Activated T-cell treated with anti-CD3 and anti-CD28 coated beads, Interleukin-2, amount 50 U/mL, for 24 hours (primary cell): Measurements from ENCODE around the gene APBB1.
A peak's percentile ranks its signal among the peaks of the same experiment; 100 is the strongest.
"Not testable (repeated sequence)": the region's sequence is repeated elsewhere in the genome, so short reads cannot be mapped to it uniquely, and the experiment has no call there.

Source experiments
- DNase-seq: peaks from one replicate; pipeline ENCODE4 v3.0.0-alpha.2; 2020
- H3K27ac Mint-ChIP-seq: 2 replicates; pipeline ENCODE4 v1.8.0; 2020; ENCODE audit warnings: mild to moderate bottlenecking, mixed read lengths
- H3K27me3 Mint-ChIP-seq: 2 replicates; pipeline ENCODE4 v1.8.0; 2020; ENCODE audit warnings: mixed read lengths
- H3K36me3 Mint-ChIP-seq: 2 replicates; pipeline ENCODE4 v1.8.0; 2020; ENCODE audit warnings: low read depth, mixed read lengths
- H3K4me1 Mint-ChIP-seq: 2 replicates; pipeline ENCODE4 v1.8.0; 2020; ENCODE audit warnings: low read depth, mixed read lengths
- H3K4me3 Mint-ChIP-seq: 2 replicates; pipeline ENCODE4 v1.8.0; 2020; ENCODE audit warnings: mild to moderate bottlenecking, moderate library complexity, mixed read lengths
- H3K9me3 Mint-ChIP-seq: 2 replicates; pipeline ENCODE4 v1.8.0; 2020; ENCODE audit warnings: mixed read lengths

APBB1 gene

DNA sequence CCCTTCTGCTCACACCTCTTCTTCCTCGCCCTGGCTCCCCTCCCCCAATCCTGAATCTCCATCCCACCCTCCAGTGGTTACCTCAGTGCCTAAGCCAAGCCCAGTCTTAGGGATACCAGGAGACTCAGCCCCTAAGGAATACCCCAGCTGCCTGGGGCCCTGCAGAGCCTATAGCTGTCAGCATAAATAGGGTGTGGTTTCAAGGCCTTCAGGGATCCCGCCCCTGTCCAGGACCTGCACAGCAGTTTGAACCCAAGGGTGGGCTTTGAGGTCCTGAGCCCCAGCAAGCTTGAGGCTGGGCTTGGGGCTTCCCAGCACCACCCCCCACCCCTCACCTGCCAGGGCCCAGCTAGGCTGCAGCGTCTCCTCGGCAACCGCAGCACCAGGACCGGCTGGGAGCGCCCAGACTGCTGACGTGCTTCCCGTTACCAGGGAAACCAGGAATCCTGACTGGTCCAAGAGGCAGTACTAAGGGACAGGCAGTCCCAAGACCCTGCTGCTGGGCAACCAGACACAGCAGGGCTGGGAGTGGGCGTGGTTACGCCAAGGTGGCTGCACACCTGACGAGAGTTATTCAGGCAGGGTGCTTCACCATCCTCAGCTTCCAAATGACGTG lies 13.7 kb downstream of the APBB1 start:
- Mint-ChIP-seq H3K4me1 (peaks cover 85% of the 10 kb centered on the region), H3K4me3 (no peak overlapping the region), H3K36me3 (peaks cover 36% of the 10 kb centered on the region), H3K9me3 (no peaks in the 10 kb centered on the region), H3K27me3 (no peaks in the 10 kb centered on the region), H3K27ac (peak overlapping the region; percentile 58)
- no peak for DNase-seq

DNA sequence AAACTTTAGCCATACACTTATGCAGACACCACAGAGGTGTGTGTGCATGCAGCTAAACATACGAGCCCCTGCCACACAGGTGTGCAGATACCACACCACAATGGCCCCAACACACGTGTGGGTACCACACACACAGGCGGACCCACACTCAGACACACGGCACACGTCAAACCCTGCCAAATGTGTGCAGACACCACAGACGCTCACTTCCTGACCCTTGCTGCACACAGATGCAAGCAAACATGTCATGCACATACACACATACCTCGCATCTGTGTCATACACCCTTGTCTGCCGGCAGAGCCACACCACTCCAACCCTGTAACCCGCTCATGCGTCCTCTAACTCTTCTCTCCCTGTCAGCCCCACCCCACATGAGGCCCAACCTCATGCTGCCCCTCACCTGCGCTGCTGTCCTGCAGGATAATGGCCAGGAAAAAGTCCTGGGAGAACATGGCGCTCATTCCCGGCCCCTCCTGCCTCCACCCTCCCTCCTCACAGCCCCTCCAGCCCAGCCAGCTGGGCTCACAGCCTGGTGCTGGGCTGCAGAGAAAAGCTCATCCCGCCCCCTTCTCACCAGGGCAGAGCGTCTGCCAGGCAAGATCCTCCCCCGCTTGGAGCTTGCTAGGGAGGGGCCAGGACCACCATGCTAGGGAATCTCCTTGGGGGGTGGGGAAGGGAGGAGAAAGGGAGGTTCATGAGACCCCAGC lies 14.4 kb downstream of the APBB1 start:
- Mint-ChIP-seq H3K4me3 (peak overlapping the region; percentile 26), H3K9me3 (no peaks in the 10 kb centered on the region), H3K36me3 (peaks cover 36% of the 10 kb centered on the region), H3K27ac (peak overlapping the region; percentile 66), H3K4me1 (peaks cover 85% of the 10 kb centered on the region), H3K27me3 (no peaks in the 10 kb centered on the region)
- no peak for DNase-seq

DNA sequence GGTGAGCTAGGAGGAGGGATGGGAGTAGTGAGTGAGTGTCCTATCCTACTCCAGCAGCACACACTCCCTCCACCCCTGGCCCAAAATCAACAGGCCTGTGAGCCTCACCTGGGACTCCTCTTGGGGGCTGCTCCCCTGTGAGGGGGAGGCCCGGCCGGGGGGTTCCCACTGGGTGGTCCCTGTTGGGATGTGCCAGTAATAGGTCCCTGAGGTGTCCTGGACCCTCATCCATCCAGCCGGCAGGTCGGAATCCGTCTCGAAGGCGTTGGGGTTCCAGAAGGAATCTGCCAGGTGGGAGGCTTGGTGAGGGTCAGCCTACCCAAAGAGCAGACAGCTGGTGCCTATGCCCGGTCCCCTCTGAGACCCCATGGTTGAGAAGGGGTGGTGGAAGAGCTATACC lies 15.4 kb downstream of the APBB1 start:
- no peaks in the 10 kb centered on the region for H3K27me3 Mint-ChIP-seq
- H3K4me3 Mint-ChIP-seq = no peak overlapping the region
- peaks cover 39% of the 10 kb centered on the region for H3K36me3 Mint-ChIP-seq
- DNase-seq = no peak
- peaks cover 86% of the 10 kb centered on the region for H3K4me1 Mint-ChIP-seq
- peak overlapping the region; percentile 96 for H3K27ac Mint-ChIP-seq
- no peaks in the 10 kb centered on the region for H3K9me3 Mint-ChIP-seq

DNA sequence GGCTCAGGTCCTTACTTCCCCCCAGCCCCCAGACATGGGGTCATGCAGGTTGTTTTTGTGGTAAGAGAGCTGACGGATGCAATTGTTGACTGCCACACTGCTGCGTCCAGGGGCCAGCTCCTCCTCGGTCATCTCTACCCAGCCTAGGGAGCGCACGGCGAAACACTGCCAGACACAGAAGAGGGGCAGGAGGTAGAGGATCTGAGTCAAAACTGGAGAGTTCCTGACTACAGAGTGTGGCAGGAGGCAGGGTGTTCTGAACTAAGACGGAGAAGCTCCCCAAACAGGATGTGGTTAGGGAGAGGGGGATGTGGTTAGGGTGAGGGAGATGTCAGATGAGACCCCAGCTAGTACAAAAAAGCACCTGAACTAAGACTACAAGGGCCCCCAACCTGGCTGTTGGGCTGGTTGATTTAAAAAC lies 16.3 kb downstream of the APBB1 start:
- H3K36me3 Mint-ChIP-seq = peaks cover 45% of the 10 kb centered on the region
- DNase-seq = no peak
- H3K9me3 Mint-ChIP-seq = no peaks in the 10 kb centered on the region
- no peaks in the 10 kb centered on the region for H3K27me3 Mint-ChIP-seq
- peak overlapping the region; percentile 78 for H3K4me3 Mint-ChIP-seq
- peaks cover 85% of the 10 kb centered on the region for H3K4me1 Mint-ChIP-seq
- H3K27ac Mint-ChIP-seq = peak overlapping the region; percentile 96

DNA sequence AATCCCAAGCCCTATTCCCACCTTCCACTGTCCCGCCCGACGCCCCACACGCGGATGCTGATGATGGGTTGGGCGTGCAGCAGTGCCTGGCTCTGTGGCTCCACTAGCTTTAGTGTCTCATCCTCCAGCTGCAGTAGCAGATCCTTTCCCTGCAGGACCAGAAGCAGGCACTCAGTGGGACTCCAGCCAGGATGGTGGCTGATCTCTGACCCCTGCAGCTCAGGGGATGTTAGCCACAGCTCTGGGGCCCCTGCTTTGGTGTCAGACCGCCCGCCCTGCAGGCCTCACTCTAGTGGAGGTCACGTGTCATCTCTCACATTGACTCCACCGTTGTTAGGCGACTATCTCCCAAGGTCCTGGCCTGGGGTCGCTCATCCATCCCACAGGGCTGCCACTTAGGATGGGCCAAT lies 16.8 kb downstream of the APBB1 start:
- peak overlapping the region; percentile 78 for H3K4me3 Mint-ChIP-seq
- H3K9me3 Mint-ChIP-seq = no peaks in the 10 kb centered on the region
- peaks cover 48% of the 10 kb centered on the region for H3K36me3 Mint-ChIP-seq
- H3K4me1 Mint-ChIP-seq = peaks cover 83% of the 10 kb centered on the region
- DNase-seq = no peak
- no peaks in the 10 kb centered on the region for H3K27me3 Mint-ChIP-seq
- H3K27ac Mint-ChIP-seq = peak overlapping the region; percentile 96

DNA sequence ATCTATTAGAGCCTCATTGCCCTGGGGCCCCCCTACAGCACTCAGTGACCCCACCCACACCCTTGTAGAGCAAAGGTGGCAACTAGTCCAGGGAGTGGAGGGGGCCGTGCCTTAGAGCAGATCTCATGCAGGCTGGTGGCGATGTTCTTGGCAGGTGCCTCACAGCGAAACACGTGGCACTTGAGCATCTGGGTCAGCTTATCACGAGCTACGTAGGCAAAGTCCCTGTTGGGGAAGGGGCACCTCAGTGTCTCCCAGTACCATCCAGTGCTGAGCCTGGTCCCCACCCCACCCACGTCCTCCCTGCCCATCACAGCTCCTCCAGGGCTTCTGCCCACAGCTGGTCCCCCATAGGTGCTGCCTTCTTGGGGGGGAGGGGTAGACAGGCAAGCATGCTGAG lies 17.4 kb downstream of the APBB1 start:
- DNase-seq = no peak
- peaks cover 83% of the 10 kb centered on the region for H3K4me1 Mint-ChIP-seq
- peaks cover 50% of the 10 kb centered on the region for H3K36me3 Mint-ChIP-seq
- peak overlapping the region; percentile 66 for H3K27ac Mint-ChIP-seq
- H3K9me3 Mint-ChIP-seq = no peaks in the 10 kb centered on the region
- no peaks in the 10 kb centered on the region for H3K27me3 Mint-ChIP-seq
- H3K4me3 Mint-ChIP-seq = no peak overlapping the region

DNA sequence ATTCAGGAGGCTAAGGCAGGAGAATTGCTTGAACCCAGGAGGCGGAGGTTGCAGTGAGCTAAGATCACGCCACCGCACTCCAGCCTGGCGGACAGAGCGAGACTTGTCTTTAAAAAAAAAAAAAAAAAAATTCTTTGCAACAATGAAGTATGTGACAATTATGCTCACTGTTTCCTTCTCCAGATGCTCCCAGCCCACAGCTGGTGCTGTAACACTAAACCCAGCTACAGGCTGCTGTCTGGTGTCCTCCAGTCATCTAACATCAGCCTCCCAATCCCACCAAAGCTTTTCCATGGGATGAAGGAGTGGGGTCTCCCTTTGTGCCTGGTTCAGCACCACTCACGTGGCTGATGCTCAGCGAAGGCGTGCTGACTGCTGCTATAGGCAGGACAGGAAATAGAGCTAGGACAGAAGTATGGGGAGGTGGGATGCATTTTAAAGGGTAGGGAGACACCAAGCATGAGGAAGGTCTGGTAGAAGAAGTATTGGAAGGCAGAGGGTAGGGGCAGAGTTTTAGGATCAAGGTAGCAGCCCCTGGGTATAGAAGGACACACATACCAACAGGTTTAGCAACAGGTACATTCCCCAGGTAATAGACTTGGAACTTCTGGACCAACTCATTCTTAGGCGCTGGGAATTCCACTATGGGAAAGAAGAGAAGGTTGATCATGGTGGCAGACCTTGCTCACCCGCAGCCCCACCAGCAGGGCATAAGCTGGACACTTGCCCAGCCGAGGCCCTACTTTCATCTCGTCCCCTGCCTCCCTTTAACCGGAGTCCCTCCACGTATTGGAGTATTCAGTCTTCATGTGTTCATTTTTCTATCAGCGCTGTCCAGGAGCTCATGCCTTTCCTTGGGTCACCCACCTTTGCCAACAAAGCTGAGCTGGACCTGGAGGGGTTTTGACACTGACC lies 18.2 kb downstream of the APBB1 start:
- H3K27ac Mint-ChIP-seq = peak overlapping the region; percentile 66
- DNase-seq = no peak
- H3K36me3 Mint-ChIP-seq = peaks cover 58% of the 10 kb centered on the region
- peaks cover 82% of the 10 kb centered on the region for H3K4me1 Mint-ChIP-seq
- no peaks in the 10 kb centered on the region for H3K27me3 Mint-ChIP-seq
- no peak overlapping the region for H3K4me3 Mint-ChIP-seq
- no peaks in the 10 kb centered on the region for H3K9me3 Mint-ChIP-seq

DNA sequence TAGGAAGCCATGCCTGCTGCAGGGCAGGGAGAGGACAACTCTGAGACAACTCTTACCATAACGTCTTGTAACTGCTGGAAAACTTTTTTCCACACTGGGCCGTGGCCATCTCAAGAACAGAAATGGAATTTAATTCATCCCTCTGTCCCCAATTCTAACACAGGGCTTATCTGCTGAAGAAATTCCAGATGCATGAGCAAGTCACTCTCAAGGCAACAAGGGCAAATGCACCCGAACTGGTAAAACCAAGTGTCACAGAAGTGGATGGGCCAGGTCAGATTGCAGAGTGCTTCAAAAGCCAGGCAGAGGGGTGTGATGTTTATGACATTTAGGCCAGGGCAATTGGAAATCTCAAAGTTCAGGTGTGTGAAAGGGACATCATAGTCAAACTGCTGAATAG lies 21.3 kb downstream of the APBB1 start:
- H3K27me3 Mint-ChIP-seq = no peaks in the 10 kb centered on the region
- no peaks in the 10 kb centered on the region for H3K9me3 Mint-ChIP-seq
- no peak overlapping the region for H3K27ac Mint-ChIP-seq
- H3K36me3 Mint-ChIP-seq = peaks cover 85% of the 10 kb centered on the region
- DNase-seq = no peak
- H3K4me3 Mint-ChIP-seq = no peak overlapping the region
- peaks cover 79% of the 10 kb centered on the region for H3K4me1 Mint-ChIP-seq

DNA sequence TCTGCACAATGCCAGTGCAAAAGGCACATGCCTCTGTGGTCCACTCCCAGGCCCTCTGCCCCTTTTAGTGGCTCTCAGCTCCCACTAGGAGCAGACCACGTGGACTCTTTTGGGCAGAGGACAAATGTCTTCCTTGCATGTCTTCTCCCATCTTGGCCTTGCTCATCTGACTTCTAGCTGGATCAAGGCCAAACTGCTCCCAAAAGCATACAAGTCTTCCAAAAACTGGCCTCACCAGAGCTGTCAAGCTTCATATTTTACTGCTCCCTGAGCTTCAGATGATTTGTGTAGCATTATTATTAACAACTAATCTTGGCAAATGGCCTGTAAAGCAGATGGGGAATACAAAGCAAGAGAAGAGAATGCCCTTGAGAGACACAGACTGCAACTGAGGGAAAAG lies 21.7 kb downstream of the APBB1 start:
- peak overlapping the region; percentile 38 for H3K27ac Mint-ChIP-seq
- peaks cover 76% of the 10 kb centered on the region for H3K4me1 Mint-ChIP-seq
- peaks cover 83% of the 10 kb centered on the region for H3K36me3 Mint-ChIP-seq
- H3K27me3 Mint-ChIP-seq = no peaks in the 10 kb centered on the region
- DNase-seq = no peak
- H3K4me3 Mint-ChIP-seq = no peak overlapping the region
- H3K9me3 Mint-ChIP-seq = no peaks in the 10 kb centered on the region

DNA sequence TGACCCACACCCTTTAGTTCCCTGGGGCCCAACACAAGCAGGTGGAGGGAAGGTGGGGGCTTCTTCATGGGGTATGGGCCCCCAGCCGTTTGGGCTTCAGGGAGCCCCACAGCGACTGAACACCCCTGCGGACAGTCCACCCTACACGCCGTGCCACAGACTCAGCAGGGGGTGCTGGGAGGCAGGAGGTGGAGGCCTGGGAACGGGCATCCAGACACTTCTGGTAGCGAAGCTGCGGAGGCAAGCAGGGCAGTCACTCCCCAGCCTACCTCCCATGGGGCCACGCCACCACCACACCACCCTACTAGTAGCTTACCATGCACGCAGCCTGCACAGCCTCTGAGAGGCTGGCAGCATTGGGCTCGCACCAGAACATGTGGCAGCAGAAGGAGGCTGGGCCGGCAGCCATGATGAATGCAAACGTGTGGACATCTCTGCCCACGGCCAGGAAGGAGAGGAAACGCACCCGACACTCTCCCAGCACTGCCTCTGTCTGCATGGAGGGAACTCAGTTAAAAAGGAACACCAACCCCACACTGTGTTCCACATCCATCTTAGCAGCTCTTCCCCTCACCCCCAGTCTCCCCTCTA lies 23.3 kb downstream of the APBB1 start:
- no peak for DNase-seq
- peaks cover 74% of the 10 kb centered on the region for H3K4me1 Mint-ChIP-seq
- peaks cover 81% of the 10 kb centered on the region for H3K36me3 Mint-ChIP-seq
- no peak overlapping the region for H3K4me3 Mint-ChIP-seq
- H3K27ac Mint-ChIP-seq = peak overlapping the region; percentile 66
- no peaks in the 10 kb centered on the region for H3K9me3 Mint-ChIP-seq
- no peaks in the 10 kb centered on the region for H3K27me3 Mint-ChIP-seq

DNA sequence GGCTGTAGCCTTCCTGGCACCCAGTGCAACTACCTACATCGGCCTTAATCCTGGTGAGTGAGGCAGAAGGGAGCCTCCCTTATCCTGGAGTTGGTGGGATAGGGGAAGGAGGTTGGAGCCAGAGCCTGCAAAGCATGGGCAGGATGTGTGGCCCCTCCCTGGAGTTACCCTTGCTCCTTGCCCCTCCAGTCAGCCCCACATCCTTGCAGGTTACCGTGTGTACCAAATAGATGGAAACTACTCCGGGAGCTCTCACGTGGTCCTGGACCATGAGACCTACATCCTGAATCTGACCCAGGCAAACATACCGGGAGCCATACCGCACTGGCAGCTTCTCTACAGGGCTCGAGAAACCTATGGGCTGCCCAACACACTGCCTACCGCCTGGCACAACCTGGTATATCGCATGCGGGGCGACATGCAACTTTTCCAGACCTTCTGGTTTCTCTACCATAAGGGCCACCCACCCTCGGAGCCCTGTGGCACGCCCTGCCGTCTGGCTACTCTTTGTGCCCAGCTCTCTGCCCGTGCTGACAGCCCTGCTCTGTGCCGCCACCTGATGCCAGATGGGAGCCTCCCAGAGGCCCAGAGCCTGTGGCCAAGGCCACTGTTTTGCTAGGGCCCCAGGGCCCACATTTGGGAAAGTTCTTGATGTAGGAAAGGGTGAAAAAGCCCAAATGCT lies 24.8 kb downstream of the APBB1 start:
- no peak overlapping the region for H3K4me3 Mint-ChIP-seq
- no peak for DNase-seq
- no peaks in the 10 kb centered on the region for H3K27me3 Mint-ChIP-seq
- H3K27ac Mint-ChIP-seq = peak overlapping the region; percentile 65
- H3K4me1 Mint-ChIP-seq = peaks cover 74% of the 10 kb centered on the region
- H3K9me3 Mint-ChIP-seq = no peaks in the 10 kb centered on the region
- peaks cover 70% of the 10 kb centered on the region for H3K36me3 Mint-ChIP-seq

DNA sequence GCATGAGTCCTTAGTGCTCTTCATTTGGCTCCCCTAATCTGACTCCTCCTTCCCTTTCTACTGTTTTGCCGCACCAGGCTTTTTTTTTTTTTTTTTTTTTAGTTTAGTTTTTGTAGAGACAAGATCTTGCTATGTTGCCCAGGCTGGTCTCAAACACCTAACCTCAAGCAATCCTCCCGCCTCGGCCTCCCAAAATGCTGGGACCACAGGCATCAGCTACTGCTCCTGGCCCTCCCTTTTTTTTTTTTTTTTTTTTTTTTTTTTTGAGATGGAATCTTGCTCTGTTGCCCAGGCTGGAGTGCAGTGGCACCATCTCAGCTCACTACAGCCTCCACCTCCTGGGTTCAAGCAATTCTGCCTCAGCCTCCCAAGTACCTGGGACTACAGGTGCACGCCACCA lies 26.6 kb downstream of the APBB1 start:
- Mint-ChIP-seq H3K27ac (peak overlapping the region; percentile 66), H3K36me3 (peaks cover 51% of the 10 kb centered on the region), H3K4me1 (peaks cover 77% of the 10 kb centered on the region), H3K4me3 (peak overlapping the region; percentile 90)
- not testable (repeated sequence) for DNase-seq, H3K27me3 Mint-ChIP-seq, H3K9me3 Mint-ChIP-seq

DNA sequence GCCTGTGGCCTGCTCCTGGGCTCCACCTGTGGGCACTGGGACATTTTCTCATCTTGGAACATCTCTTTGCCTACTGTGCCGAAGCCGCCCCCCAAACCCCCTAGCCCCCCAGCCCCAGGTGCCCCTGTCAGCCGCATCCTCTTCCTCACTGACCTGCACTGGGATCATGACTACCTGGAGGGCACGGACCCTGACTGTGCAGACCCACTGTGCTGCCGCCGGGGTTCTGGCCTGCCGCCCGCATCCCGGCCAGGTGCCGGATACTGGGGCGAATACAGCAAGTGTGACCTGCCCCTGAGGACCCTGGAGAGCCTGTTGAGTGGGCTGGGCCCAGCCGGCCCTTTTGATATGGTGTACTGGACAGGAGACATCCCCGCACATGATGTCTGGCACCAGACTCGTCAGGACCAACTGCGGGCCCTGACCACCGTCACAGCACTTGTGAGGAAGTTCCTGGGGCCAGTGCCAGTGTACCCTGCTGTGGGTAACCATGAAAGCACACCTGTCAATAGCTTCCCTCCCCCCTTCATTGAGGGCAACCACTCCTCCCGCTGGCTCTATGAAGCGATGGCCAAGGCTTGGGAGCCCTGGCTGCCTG lies 27.3 kb downstream of the APBB1 start:
- no peaks in the 10 kb centered on the region for H3K27me3 Mint-ChIP-seq
- DNase-seq = no peak
- H3K4me3 Mint-ChIP-seq = peak overlapping the region; percentile 90
- H3K36me3 Mint-ChIP-seq = peaks cover 48% of the 10 kb centered on the region
- no peaks in the 10 kb centered on the region for H3K9me3 Mint-ChIP-seq
- H3K27ac Mint-ChIP-seq = peak overlapping the region; percentile 100
- H3K4me1 Mint-ChIP-seq = peaks cover 71% of the 10 kb centered on the region
